H1 (cell line): Measurements from ENCODE around the gene USP7. TPM values are rescaled to one million over a fixed set of nuclear protein-coding genes. Genes with fewer than 3 reads are reported as not detected.

Experiments used
- CTCF ChIA-PET: fragments of 300-600 bp; sonication (Branson Sonifier 250); formaldehyde crosslinking; loops from one replicate; lab custom pipeline; 2021; ENCODE audit not compliant: partially characterized antibody; lab: Charles Lee
- POLR2A ChIA-PET: fragments of 300-600 bp; sonication (Branson Sonifier 250); formaldehyde crosslinking; loops from one replicate; lab custom pipeline; 2021; ENCODE audit warnings: inconsistent platforms; ENCODE audit not compliant: partially characterized antibody; lab: Charles Lee
- DNase-seq, 2 experiments: peaks; one replicate each; pipeline versions ENCODE4 v3.0.0 to v3.0.0-alpha.2; 2010 to 2022; ENCODE audit warnings: low spot score in 2 of 2, low read depth in 1 of 2, mixed read lengths in 1 of 2
- FAIRE-seq: peaks from 2 replicates; lab custom pipeline; 2011; peaks lifted over from hg19 to GRCh38; lab: Jason Lieb, UNC
- H2AFZ ChIP-seq: 2 replicates; pipeline ENCODE4 v1.8.1; 2012; ENCODE audit warnings: low read length, inconsistent platforms
- H2AK5ac ChIP-seq: 2 replicates; pipeline ENCODE4 v1.6.1; 2013; ENCODE audit warnings: low read depth, low read length
- H2BK120ac ChIP-seq: replicated peaks from 2 replicates; pipeline ENCODE3; 2013; ENCODE audit warnings: low read depth, low read length, inconsistent platforms
- H2BK12ac ChIP-seq: 2 replicates; pipeline ENCODE4 v1.6.1; 2013; ENCODE audit warnings: low read depth, low read length
- H2BK15ac ChIP-seq: 2 replicates; pipeline ENCODE4 v1.6.1; 2013; ENCODE audit warnings: low read length
- H2BK20ac ChIP-seq: 2 replicates; pipeline ENCODE4 v1.6.1; 2013; ENCODE audit warnings: low read length
- H2BK5ac ChIP-seq: 2 replicates; pipeline ENCODE4 v1.6.1; 2013; ENCODE audit warnings: low read depth, low read length
- H3K14ac ChIP-seq: 2 replicates; pipeline ENCODE4 v1.6.1; 2013; ENCODE audit warnings: inconsistent platforms; ENCODE audit not compliant: insufficient read length
- H3K18ac ChIP-seq: 2 replicates; pipeline ENCODE4 v1.6.1; 2013; ENCODE audit warnings: low read length; ENCODE audit errors: extremely low read depth
- H3K23ac ChIP-seq: 2 replicates; pipeline ENCODE4 v1.6.1; 2013; ENCODE audit warnings: inconsistent platforms; ENCODE audit not compliant: insufficient read length
- H3K23me2 ChIP-seq: 2 replicates; pipeline ENCODE4 v1.6.1; 2013; ENCODE audit warnings: low read depth, low read length
- H3K27ac ChIP-seq: 2 replicates; pipeline ENCODE4 v1.6.1; 2011; ENCODE audit warnings: low read depth, low read length, inconsistent platforms
- H3K27me3 ChIP-seq, 4 experiments: replicated peaks in 1 of 4; 1 replicate in 1 of 4; 2 replicates in 3 of 4; pipeline versions ENCODE4 v1.6.1 to v1.8.1; 2011 to 2013; ENCODE audit warnings: low read length in 3 of 4, mild to moderate bottlenecking in 3 of 4, inconsistent platforms in 2 of 4, mixed read lengths in 2 of 4, moderate library complexity in 1 of 4; ENCODE audit not compliant: control insufficient read depth in 3 of 4, insufficient read depth in 3 of 4; ENCODE audit errors: extremely low read depth in 1 of 4
- H3K36me3 ChIP-seq, 4 experiments: 2 replicates each; pipeline versions ENCODE4 v1.6.1 to v1.8.1; 2011 to 2013; ENCODE audit warnings: mild to moderate bottlenecking in 4 of 4, low read length in 3 of 4, moderate library complexity in 2 of 4, control low read depth in 1 of 4, inconsistent platforms in 1 of 4; ENCODE audit not compliant: insufficient read depth in 4 of 4, control insufficient read depth in 2 of 4
- H3K4ac ChIP-seq: replicated peaks from 2 replicates; pipeline ENCODE3; 2013; ENCODE audit warnings: low read length, low read depth, mixed read lengths, inconsistent platforms; ENCODE audit not compliant: insufficient read length
- H3K4me1 ChIP-seq, 4 experiments: replicated peaks in 1 of 4; 1 replicate in 1 of 4; 2 replicates in 3 of 4; pipeline versions ENCODE4 v1.6.1 to v1.8.1; 2011 to 2013; ENCODE audit warnings: low read length in 3 of 4, inconsistent platforms in 2 of 4, mixed read lengths in 1 of 4; ENCODE audit not compliant: insufficient read depth in 4 of 4, control insufficient read depth in 3 of 4
- H3K4me2 ChIP-seq, 2 experiments: 2 replicates each; pipeline versions ENCODE4 v1.6.1 to v1.8.1; 2011 to 2013; ENCODE audit warnings: low read depth in 2 of 2, low read length in 2 of 2, control low read depth in 1 of 2, inconsistent platforms in 1 of 2, mild to moderate bottlenecking in 1 of 2; ENCODE audit not compliant: insufficient read depth in 1 of 2
- H3K4me3 ChIP-seq, 4 experiments: fragments of 200-600, 300-600 bp in 1 of 4; sonication (generic), shearing (Covaris generic), sonication (Bioruptor Twin) in 1 of 4; 2 replicates each; pipeline versions ENCODE4 v1.5.1 to v1.8.1; 2011 to 2016; ENCODE audit warnings: low read length in 4 of 4, low read depth in 3 of 4, control low read depth in 2 of 4, inconsistent platforms in 2 of 4, mild to moderate bottlenecking in 2 of 4, mixed read lengths in 1 of 4, moderate library complexity in 1 of 4; ENCODE audit not compliant: insufficient read depth in 2 of 4; ENCODE audit errors: extremely low read depth in 1 of 4
- H3K56ac ChIP-seq: replicated peaks from 2 replicates; pipeline ENCODE3; 2013; ENCODE audit warnings: low read depth, mild to moderate bottlenecking, mixed read lengths, low read length, inconsistent platforms; ENCODE audit not compliant: insufficient read length
- H3K79me1 ChIP-seq: 2 replicates; pipeline ENCODE4 v1.6.1; 2013; ENCODE audit warnings: low read depth, low read length, control low read depth
- H3K79me2 ChIP-seq, 2 experiments: 2 replicates each; pipeline versions ENCODE4 v1.6.1 to v1.8.1; 2012 to 2013; ENCODE audit warnings: low read length in 2 of 2, mild to moderate bottlenecking in 2 of 2, inconsistent platforms in 1 of 2; ENCODE audit not compliant: insufficient read depth in 2 of 2, control insufficient read depth in 1 of 2
- H3K9ac ChIP-seq, 4 experiments: replicated peaks in 1 of 4; 1 replicate in 1 of 4; 2 replicates in 3 of 4; pipeline versions ENCODE4 v1.6.1 to v1.8.1; 2011 to 2013; ENCODE audit warnings: low read depth in 3 of 4, low read length in 3 of 4, control low read depth in 2 of 4, mild to moderate bottlenecking in 2 of 4, moderate library complexity in 2 of 4, inconsistent platforms in 1 of 4; ENCODE audit errors: extremely low read depth in 1 of 4
- H3K9me3 ChIP-seq, 2 experiments: 2 replicates each; pipeline versions ENCODE4 v1.6.1 to v1.8.1; 2012 to 2013; ENCODE audit warnings: mild to moderate bottlenecking in 2 of 2, moderate library complexity in 2 of 2, control low read depth in 1 of 2, inconsistent platforms in 1 of 2, low read depth in 1 of 2, low read length in 1 of 2, mixed read lengths in 1 of 2; ENCODE audit not compliant: insufficient read depth in 2 of 2
- H4K20me1 ChIP-seq, 2 experiments: replicated peaks in 1 of 2; 2 replicates each; pipeline versions ENCODE3 to v1.8.1; 2011 to 2013; ENCODE audit warnings: inconsistent platforms in 2 of 2, low read length in 2 of 2, mild to moderate bottlenecking in 1 of 2; ENCODE audit not compliant: insufficient read depth in 2 of 2, control insufficient read depth in 1 of 2
- H4K5ac ChIP-seq: 2 replicates; pipeline ENCODE4 v1.6.1; 2013; ENCODE audit warnings: low read length, low read depth, mixed read lengths, inconsistent platforms; ENCODE audit not compliant: insufficient read length
- H4K8ac ChIP-seq: 2 replicates; pipeline ENCODE4 v1.8.0; 2013; ENCODE audit warnings: mild to moderate bottlenecking, moderate library complexity, low read length, inconsistent platforms; ENCODE audit not compliant: insufficient read depth; ENCODE audit errors: extremely low read depth
- H4K91ac ChIP-seq: replicated peaks from 2 replicates; pipeline ENCODE3; 2013; ENCODE audit warnings: low read length, mixed read lengths, inconsistent platforms; ENCODE audit not compliant: insufficient read length
- BCL11A ChIP-seq, 2 experiments: IDR thresholded peaks; one replicate each; pipeline ENCODE4 v1.6.1; 2011; ENCODE audit warnings: low read depth in 2 of 2, low read length in 2 of 2, mild to moderate bottlenecking in 2 of 2
- CEBPB ChIP-seq: IDR thresholded peaks from 2 replicates; pipeline ENCODE4 v1.6.1; 2012; ENCODE audit warnings: low read depth, low read length
- CTCF ChIP-seq, 3 experiments: IDR thresholded peaks; 1 replicate in 2 of 3; 2 replicates in 1 of 3; pipeline versions ENCODE4 v1.5.1 to v1.6.1; 2011; ENCODE audit warnings: low read length in 3 of 3, mild to moderate bottlenecking in 3 of 3, inconsistent platforms in 2 of 3, low read depth in 1 of 3, moderate library complexity in 1 of 3; ENCODE audit not compliant: insufficient read depth in 1 of 3; ENCODE audit errors: control extremely low read depth in 1 of 3
- E2F6 ChIP-seq: IDR thresholded peaks from 2 replicates; pipeline ENCODE4 v1.6.1; 2012; ENCODE audit warnings: inconsistent platforms
- EZH2 ChIP-seq: fragments of 200-600 bp; sonication (generic); IDR thresholded peaks from 2 replicates; pipeline ENCODE4 v1.7.1; 2012; ENCODE audit warnings: low read depth, mild to moderate bottlenecking, moderate library complexity, low read length, inconsistent platforms; ENCODE audit not compliant: severe bottlenecking
- POU5F1 ChIP-seq: IDR thresholded peaks from 2 replicates; pipeline ENCODE4 v1.6.1; 2011; ENCODE audit warnings: low read depth, mild to moderate bottlenecking, low read length, moderate library complexity
- RBBP5 ChIP-seq: IDR thresholded peaks from 2 replicates; pipeline ENCODE4 v1.7.1; 2012; ENCODE audit warnings: low read depth, mild to moderate bottlenecking, inconsistent platforms, low read length, moderate library complexity, borderline replicate concordance
- SAP30 ChIP-seq: fragments of 300-600 bp; sonication (generic); IDR thresholded peaks from 2 replicates; pipeline ENCODE4 v1.7.1; 2012; ENCODE audit warnings: low read length, moderate library complexity, mild to moderate bottlenecking, inconsistent platforms; ENCODE audit not compliant: insufficient read depth, insufficient replicate concordance
- SRF ChIP-seq: IDR thresholded peaks from 2 replicates; pipeline ENCODE4 v1.6.1; 2011; ENCODE audit warnings: mild to moderate bottlenecking, low read depth, low read length, moderate library complexity
- SUZ12 ChIP-seq: fragments of 200-600 bp; sonication (generic); IDR thresholded peaks from 2 replicates; pipeline ENCODE4 v1.6.1; 2012; ENCODE audit warnings: mild to moderate bottlenecking, inconsistent platforms, low read length, moderate library complexity, mixed read lengths
- TAF1 ChIP-seq: IDR thresholded peaks from 2 replicates; pipeline ENCODE4 v1.6.1; 2011; ENCODE audit warnings: mild to moderate bottlenecking, low read depth, low read length
- WGBS, 2 experiments: shearing (Covaris generic) in 1 of 2; methylation state at CpG; one replicate each; pipeline versions ENCODE4 v1.1.6 to v1.1.7; 2013 to 2015; ENCODE audit warnings: low lambda C conversion rate in 2 of 2, mixed read lengths in 2 of 2, inconsistent platforms in 1 of 2, low coverage in 1 of 2, missing lambda C conversion rate in 1 of 2; ENCODE audit not compliant: insufficient replicate concordance in 2 of 2, insufficient coverage in 1 of 2, insufficient read length in 1 of 2; ENCODE audit errors: extremely low coverage in 1 of 2, missing lambda C conversion rate in 1 of 2; 5-methylcytosine and 5-hydroxymethylcytosine counted together
- polyA plus RNA-seq, 7 experiments: library from polyadenylated mRNA; depleted of rRNA in 3 of 7; stranded (reverse) in 5 of 7; unstranded in 2 of 7; fragments of >200 nt in 5 of 7; fragments of 200-250 nt in 2 of 7; gene quantifications; 1 replicate in 5 of 7; 2 replicates in 1 of 7; 4 replicates in 1 of 7; pipeline versions ENCODE4 v1.2.1 to v1.2.3, GENCODE V29; 2011 to 2013; ENCODE audit warnings: missing spikeins in 2 of 7, mixed read lengths in 2 of 7
- total RNA-seq: library from RNA; stranded (reverse); fragmentation: NEBNext Ultra II Directional; extraction: Animal tissue kit (Norgen Biotek cat#: 25700); gene quantifications from 2 replicates; pipeline ENCODE4 v1.2.1, GENCODE V29; 2021

Gene USP7
- total and polyA plus RNA-seq, 2 of the 8 experiments (the other 6 are each of a cell fraction or from before 2014, with no cell fraction given): 21.3 to 211 TPM

- H3K23me2 ChIP-seq: no peaks in the 10 kb centered on the region
- H2BK5ac ChIP-seq: no peak overlapping the region
- no peak overlapping the region for H3K27ac ChIP-seq
- H2BK120ac ChIP-seq: no peak overlapping the region
- H3K4me3 ChIP-seq: no peak overlapping the region
- no peaks in the 10 kb centered on the region for H3K9me3 ChIP-seq
- H4K91ac ChIP-seq: no peak overlapping the region
- no peaks in the 10 kb centered on the region; the same call in 1 of the 2 replicates for H3K79me1 ChIP-seq
- no peaks in the 10 kb centered on the region for H3K27me3 ChIP-seq
- no peak overlapping the region for H4K8ac ChIP-seq
- H3K14ac ChIP-seq: no peak overlapping the region
- H3K18ac ChIP-seq: no peak overlapping the region
- FAIRE-seq: no peak
- H3K36me3 ChIP-seq: peaks cover 41 to 92% (median 73%) of the 10 kb centered on the region in 4 experiments
- H2AK5ac ChIP-seq: no peak overlapping the region
- no peak overlapping the region for H4K5ac ChIP-seq
- 97% methylated on average over 9 of the region's 9 CpGs; no CpG with 5 or more reads in 1 of the 2 experiments for WGBS, 2 experiments
- H3K4me1 ChIP-seq: no peaks in the 10 kb centered on the region; a peak in 2 of 7 replicates
- no peak overlapping the region for H2BK15ac ChIP-seq
- no peak overlapping the region for H2BK12ac ChIP-seq
- peaks cover 9% of the 10 kb centered on the region in 2 experiments for H4K20me1 ChIP-seq
- H3K79me2 ChIP-seq: no peaks in the 10 kb centered on the region
- H3K23ac ChIP-seq: no peak overlapping the region
- DNase-seq: no peak
- no peak overlapping the region for H3K4me2 ChIP-seq
- H2BK20ac ChIP-seq: no peak overlapping the region
- CTCF ChIA-PET: interaction anchor here (1.0 to 1.4 kb wide), 2 partner anchors 12 to 232 kb away, joined by 4 read pairs; no protein-coding TSS in a partner anchor
- no peak overlapping the region for H3K4ac ChIP-seq
- no peak overlapping the region for H2AFZ ChIP-seq
- POLR2A ChIA-PET: no interaction called here
- no peak overlapping the region for H3K56ac ChIP-seq
- H3K9ac ChIP-seq: no peak overlapping the region
- TF ChIP-seq TAF1 (no peak), E2F6 (no peak), EZH2 (no peak), SRF (no peak), CEBPB (no peak), POU5F1 (no peak), CTCF (IDR thresholded peaks at IDR 0.05; ENCODE audit: control extremely low read depth in 1 of 3, insufficient read depth in 1 of 3, low read depth in 1 of 3, low read length in 3 of 3) (no peak), SUZ12 (no peak), RBBP5 (no peak), SAP30 (no peak), BCL11A (IDR thresholded peaks at IDR 0.05; ENCODE audit: low read depth in 2 of 2, low read length in 2 of 2) (no peak)
Observed at GRCh38 chr16:8903004-8903403, 60.7 kb downstream of the USP7 start.
